GM19468 (cell line): Measurements from ENCODE around the gene PAPPA.

Experiments used
- ATAC-seq: cut with Tn5 transposase; IDR thresholded peaks from one replicate; pipeline ENCODE4 v1.9.1; 2021; ENCODE audit warnings: mild to moderate bottlenecking, moderate library complexity, moderate number of reproducible peaks; ENCODE audit not compliant: unreplicated experiment; ENCODE audit errors: extremely low read depth

PAPPA gene

GRCh38 chr9:116178481-116179211, 25.1 kb downstream of the PAPPA start:
- no peak for ATAC-seq

GRCh38 chr9:116179568-116179967, 26.0 kb downstream of the PAPPA start:
- no peak for ATAC-seq

GRCh38 chr9:116181853-116182610, 28.4 kb downstream of the PAPPA start:
- no peak for ATAC-seq

- no peak for ATAC-seq
Measured at GRCh38 chr9:116182876-116183275, 29.3 kb downstream of the PAPPA start.

GRCh38 chr9:116187570-116188170, 34.1 kb downstream of the PAPPA start:
- no peak for ATAC-seq

- ATAC-seq: no peak
Measured at GRCh38 chr9:116189683-116190082, 36.1 kb downstream of the PAPPA start.

GRCh38 chr9:116190637-116191396, 37.2 kb downstream of the PAPPA start:
- no peak for ATAC-seq

- no peak for ATAC-seq
Measured at GRCh38 chr9:116191576-116192415, 38.2 kb downstream of the PAPPA start.

- ATAC-seq: no peak
Measured at GRCh38 chr9:116193636-116194035, 40.0 kb downstream of the PAPPA start.

GRCh38 chr9:116196806-116197205, 43.2 kb downstream of the PAPPA start:
- no peak for ATAC-seq

- no peak for ATAC-seq
Measured at GRCh38 chr9:116198344-116198743, 44.8 kb downstream of the PAPPA start.

- ATAC-seq: no peak
Measured at GRCh38 chr9:116202219-116202912, 48.8 kb downstream of the PAPPA start.

- ATAC-seq: no peak
Measured at GRCh38 chr9:116204252-116204882, 50.8 kb downstream of the PAPPA start.

GRCh38 chr9:116207371-116208111, 54.0 kb downstream of the PAPPA start:
- ATAC-seq: no peak

GRCh38 chr9:116208417-116209232, 55.0 kb downstream of the PAPPA start:
- ATAC-seq: no peak

GRCh38 chr9:116209414-116210116, 56.0 kb downstream of the PAPPA start:
- no peak for ATAC-seq
